Liver (tissue), 9 donors: ENCODE measurements around the gene ZNF280D. TPM values are rescaled to one million over a fixed set of nuclear protein-coding genes. Genes with fewer than 3 reads are reported as not detected.

Source experiments
- DNase-seq: peaks from one replicate; pipeline ENCODE4 v3.0.0-alpha.2; 2017; ENCODE audit warnings: low spot score
- H3K27ac ChIP-seq, 2 donors: one replicate each; pipeline ENCODE4 v1.7.0; 2013; ENCODE audit warnings: inconsistent platforms in 2 of 2, low read length in 2 of 2, control low read depth in 1 of 2, low read depth in 1 of 2, mild to moderate bottlenecking in 1 of 2
- H3K27me3 ChIP-seq, 4 donors: one replicate each; pipeline versions ENCODE4 v1.6.1 to v1.7.0; 2013; ENCODE audit warnings: low read length in 3 of 4, inconsistent platforms in 1 of 4, mild to moderate bottlenecking in 1 of 4, moderate library complexity in 1 of 4; ENCODE audit not compliant: control insufficient read depth in 4 of 4, insufficient read depth in 4 of 4
- H3K36me3 ChIP-seq, 4 donors: one replicate each; pipeline versions ENCODE4 v1.6.1 to v1.7.0; 2013; ENCODE audit warnings: low read length in 3 of 4, mild to moderate bottlenecking in 3 of 4, low read depth in 1 of 4, moderate library complexity in 1 of 4; ENCODE audit not compliant: control insufficient read depth in 4 of 4, insufficient read depth in 3 of 4
- H3K4me1 ChIP-seq, 4 donors: one replicate each; pipeline versions ENCODE4 v1.6.1 to v1.7.0; 2013; ENCODE audit warnings: low read length in 3 of 4, mild to moderate bottlenecking in 3 of 4, moderate library complexity in 1 of 4; ENCODE audit not compliant: control insufficient read depth in 4 of 4, insufficient read depth in 4 of 4
- H3K4me3 ChIP-seq, 3 donors: one replicate each; pipeline versions ENCODE4 v1.6.1 to v1.7.0; 2013; ENCODE audit warnings: low read length in 3 of 3, control low read depth in 1 of 3, low read depth in 1 of 3, mild to moderate bottlenecking in 1 of 3
- H3K9ac ChIP-seq, 2 donors: one replicate each; pipeline ENCODE4 v1.7.0; 2013; ENCODE audit warnings: low read length in 2 of 2, mild to moderate bottlenecking in 2 of 2, moderate library complexity in 2 of 2, control low read depth in 1 of 2, low read depth in 1 of 2
- H3K9me3 ChIP-seq, 4 donors: one replicate each; pipeline versions ENCODE4 v1.6.1 to v1.7.0; 2013; ENCODE audit warnings: low read length in 3 of 4; ENCODE audit not compliant: control insufficient read depth in 4 of 4
- CTCF ChIP-seq: fragments of 150-350 bp; IDR thresholded peaks from 2 replicates; pipeline ENCODE4 v1.5.1; 2017; ENCODE audit warnings: improper control_type of control experiment, low read depth, low read length; ENCODE audit not compliant: missing input control
- EGR1 ChIP-seq, 2 donors: IDR thresholded peaks; 2 replicates each; pipeline ENCODE4 v1.6.1; 2016 to 2018; ENCODE audit warnings: antibody characterized with exemption in 2 of 2, low read depth in 2 of 2
- FOXA1 ChIP-seq: IDR thresholded peaks from 2 replicates; pipeline ENCODE4 v1.6.1; 2016; ENCODE audit warnings: antibody characterized with exemption
- FOXA2 ChIP-seq: IDR thresholded peaks from 2 replicates; pipeline ENCODE4 v1.6.1; 2016; ENCODE audit warnings: antibody characterized with exemption
- GABPA ChIP-seq, 2 donors: IDR thresholded peaks in 1 of 2; conservative IDR thresholded peaks in 1 of 2; 2 replicates each; pipeline ENCODE4 v1.6.1; 2016; ENCODE audit warnings: antibody characterized with exemption in 2 of 2, mild to moderate bottlenecking in 1 of 2, moderate library complexity in 1 of 2
- HNF4A ChIP-seq, 2 donors: conservative IDR thresholded peaks; 2 replicates each; pipeline ENCODE4 v1.6.1; 2016; ENCODE audit warnings: antibody characterized with exemption in 2 of 2, mild to moderate bottlenecking in 2 of 2
- HNF4G ChIP-seq: IDR thresholded peaks from 2 replicates; pipeline ENCODE4 v1.6.1; 2016; ENCODE audit warnings: antibody characterized with exemption
- JUND ChIP-seq, 2 donors: IDR thresholded peaks; 2 replicates each; pipeline ENCODE4 v1.6.1; 2016; ENCODE audit warnings: antibody characterized with exemption in 2 of 2
- NR2F2 ChIP-seq: IDR thresholded peaks from 2 replicates; pipeline ENCODE4 v1.6.1; 2016; ENCODE audit warnings: antibody characterized with exemption
- RAD21 ChIP-seq, 2 donors: IDR thresholded peaks; 2 replicates each; pipeline ENCODE4 v1.6.1; 2016; ENCODE audit warnings: antibody characterized with exemption in 2 of 2, mild to moderate bottlenecking in 2 of 2
- REST ChIP-seq: IDR thresholded peaks from 2 replicates; pipeline ENCODE4 v1.6.1; 2016; ENCODE audit warnings: antibody characterized with exemption, mild to moderate bottlenecking
- RXRA ChIP-seq, 2 donors: IDR thresholded peaks; 2 replicates each; pipeline ENCODE4 v1.6.1; 2017 to 2018; ENCODE audit warnings: antibody characterized with exemption in 2 of 2, mild to moderate bottlenecking in 1 of 2
- SP1 ChIP-seq: IDR thresholded peaks from 2 replicates; pipeline ENCODE4 v1.6.1; 2018; ENCODE audit warnings: antibody characterized with exemption, mild to moderate bottlenecking
- YY1 ChIP-seq: IDR thresholded peaks from 2 replicates; pipeline ENCODE4 v1.6.1; 2016; ENCODE audit warnings: antibody characterized with exemption, mild to moderate bottlenecking
- WGBS: extraction: QIAGEN DNeasy Blood & Tissue Kit; methylation state at CpG from one replicate; pipeline ENCODE4 v1.1.7; 2013; 5-methylcytosine and 5-hydroxymethylcytosine counted together
- polyA plus RNA-seq, 2 donors: library from polyadenylated mRNA; stranded (reverse) in 1 of 2; unstranded in 1 of 2; fragments of 200-250 nt in 1 of 2; fragments of >200 nt in 1 of 2; fragmentation: Nextera tagmentation in 1 of 2; extraction: Ambion mirVana in 1 of 2; gene quantifications; one replicate each; pipeline versions ENCODE4 v1.2.1 to v1.2.3, GENCODE V29; 2013 to 2015
- total RNA-seq, 2 donors: library from RNA; depleted of rRNA; stranded (reverse); fragments of >200 nt; gene quantifications; one replicate each; pipeline ENCODE4 v1.2.3, GENCODE V29; 2014
- TF ChIP-seq, protein P1 (sequence below): IDR thresholded peaks from 2 replicates; pipeline ENCODE4 v1.6.1; 2016; ENCODE audit warnings: antibody characterized with exemption
- TF ChIP-seq, protein P2 (sequence below): IDR thresholded peaks from 2 replicates; pipeline ENCODE4 v1.6.1; 2016; ENCODE audit warnings: antibody characterized with exemption
- TF ChIP-seq, protein P3 (sequence below): IDR thresholded peaks from 2 replicates; pipeline ENCODE4 v1.6.1; 2016; ENCODE audit warnings: antibody characterized with exemption
- donor health status: healthy.
- donor health status: healthy.
- donor health status: healthy.
- donor health status: healthy.
- donor health status: healthy.

ZNF280D gene
- total and polyA plus RNA-seq, 4 donors: 5.2 to 32.6 (median 18.9) TPM

DNA sequence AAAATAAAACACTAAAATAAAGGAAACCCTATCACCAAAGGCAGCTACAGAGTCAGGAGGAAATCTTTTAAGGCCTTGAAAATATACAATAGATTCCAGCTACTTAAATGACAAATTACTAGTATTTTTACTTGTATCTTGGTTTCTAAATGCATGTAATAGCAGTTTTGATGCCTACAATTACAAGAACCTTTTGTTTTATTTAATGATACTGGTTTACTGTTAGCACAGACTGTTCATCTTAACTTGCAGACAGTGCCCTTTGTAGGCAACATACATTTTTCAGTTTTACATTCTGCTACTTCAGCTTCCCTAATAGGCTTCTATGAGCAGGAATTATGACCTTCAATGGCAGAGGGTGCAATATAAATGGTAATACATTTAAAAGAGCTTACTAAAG is 54.1 kb downstream of the ZNF280D start:
- Histone ChIP-seq H3K36me3 (peaks cover 1 to 27% (median 4%) of the 10 kb centered on the region in 4 donors), H3K9ac (no peak overlapping the region), H3K4me3 (no peak overlapping the region), H3K9me3 (no peaks in the 10 kb centered on the region), H3K27ac (no peak overlapping the region), H3K4me1 (peaks cover 0 to 2% (median 0%) of the 10 kb centered on the region in 4 donors), H3K27me3 (no peaks in the 10 kb centered on the region)
- no peak for TF ChIP-seq GABPA (IDR thresholded peaks at IDR 0.05 in 1 of 2, conservative IDR thresholded peaks at IDR 0.05 in 1 of 2)
- TF ChIP-seq SP1: no peak
- no peak for TF ChIP-seq JUND (IDR thresholded peaks at IDR 0.05)
- TF ChIP-seq RXRA (IDR thresholded peaks at IDR 0.05): no peak
- TF ChIP-seq EGR1 (IDR thresholded peaks at IDR 0.05; ENCODE audit: low read depth in 2 of 2): no peak
- TF ChIP-seq YY1: no peak
- no peak for TF ChIP-seq RAD21 (IDR thresholded peaks at IDR 0.05)
- no peak for TF ChIP-seq NR2F2
- TF ChIP-seq, protein P1, sequence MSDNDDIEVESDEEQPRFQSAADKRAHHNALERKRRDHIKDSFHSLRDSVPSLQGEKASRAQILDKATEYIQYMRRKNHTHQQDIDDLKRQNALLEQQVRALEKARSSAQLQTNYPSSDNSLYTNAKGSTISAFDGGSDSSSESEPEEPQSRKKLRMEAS: no peak
- TF ChIP-seq CTCF: no peak
- TF ChIP-seq HNF4A (conservative IDR thresholded peaks at IDR 0.05): no peak
- TF ChIP-seq, protein P2, sequence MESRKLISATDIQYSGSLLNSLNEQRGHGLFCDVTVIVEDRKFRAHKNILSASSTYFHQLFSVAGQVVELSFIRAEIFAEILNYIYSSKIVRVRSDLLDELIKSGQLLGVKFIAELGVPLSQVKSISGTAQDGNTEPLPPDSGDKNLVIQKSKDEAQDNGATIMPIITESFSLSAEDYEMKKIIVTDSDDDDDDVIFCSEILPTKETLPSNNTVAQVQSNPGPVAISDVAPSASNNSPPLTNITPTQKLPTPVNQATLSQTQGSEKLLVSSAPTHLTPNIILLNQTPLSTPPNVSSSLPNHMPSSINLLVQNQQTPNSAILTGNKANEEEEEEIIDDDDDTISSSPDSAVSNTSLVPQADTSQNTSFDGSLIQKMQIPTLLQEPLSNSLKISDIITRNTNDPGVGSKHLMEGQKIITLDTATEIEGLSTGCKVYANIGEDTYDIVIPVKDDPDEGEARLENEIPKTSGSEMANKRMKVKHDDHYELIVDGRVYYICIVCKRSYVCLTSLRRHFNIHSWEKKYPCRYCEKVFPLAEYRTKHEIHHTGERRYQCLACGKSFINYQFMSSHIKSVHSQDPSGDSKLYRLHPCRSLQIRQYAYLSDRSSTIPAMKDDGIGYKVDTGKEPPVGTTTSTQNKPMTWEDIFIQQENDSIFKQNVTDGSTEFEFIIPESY: no peak
- TF ChIP-seq REST: no peak
- TF ChIP-seq, protein P3, sequence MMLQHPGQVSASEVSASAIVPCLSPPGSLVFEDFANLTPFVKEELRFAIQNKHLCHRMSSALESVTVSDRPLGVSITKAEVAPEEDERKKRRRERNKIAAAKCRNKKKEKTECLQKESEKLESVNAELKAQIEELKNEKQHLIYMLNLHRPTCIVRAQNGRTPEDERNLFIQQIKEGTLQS: no peak
- no peak for TF ChIP-seq FOXA2
- no peak for TF ChIP-seq FOXA1
- DNase-seq: no peak

GRCh38 chr15:56678571-56678970 is 54.7 kb downstream of the ZNF280D start:
- TF ChIP-seq NR2F2 (no peak), RAD21 (IDR thresholded peaks at IDR 0.05) (no peak), RXRA (IDR thresholded peaks at IDR 0.05) (no peak), HNF4G (no peak), JUND (IDR thresholded peaks at IDR 0.05) (no peak), FOXA2 (no peak)
- 97% methylated on average over 4 of the region's 4 CpGs for whole genome bisulfite sequencing

More at GRCh38 chr15:56678571-56678970, 54.7 kb downstream of the ZNF280D start:
- Histone ChIP-seq H3K36me3 (peaks cover 1 to 27% (median 4%) of the 10 kb centered on the region in 4 donors), H3K9ac (no peak overlapping the region), H3K27ac (no peak overlapping the region), H3K9me3 (no peaks in the 10 kb centered on the region), H3K27me3 (no peaks in the 10 kb centered on the region), H3K4me1 (peaks cover 0 to 2% (median 0%) of the 10 kb centered on the region in 4 donors), H3K4me3 (no peak overlapping the region)
- DNase-seq: no peak
